ENCODE results near the gene MAD1L1.

MAD1L1 gene

GRCh38 chr7:1990001-1990670 is 242.6 kb downstream of the MAD1L1 start:
- Histone ChIP-seq H3K27me3 (replicated peaks; ENCODE audit: control insufficient read depth, insufficient read depth, low read length, poor library complexity, severe bottlenecking) (no peaks in the 10 kb centered on the region), H3K4me1 (ENCODE audit: control insufficient read depth, insufficient read depth, low read length, poor library complexity, severe bottlenecking) (peaks cover 19% of the 10 kb centered on the region), H3K4me3 (ENCODE audit: insufficient read depth, low read depth, low read length, poor library complexity, severe bottlenecking) (no peak overlapping the region), H3K27ac (ENCODE audit: insufficient read depth, low read length, poor library complexity, severe bottlenecking) (no peak overlapping the region), H3K9me3 (ENCODE audit: control insufficient read depth, low read length) (no peaks in the 10 kb centered on the region), H3K36me3 (ENCODE audit: control insufficient read depth, insufficient read depth, low read length) (no peaks in the 10 kb centered on the region)
- no peak for DNase-seq

DNA sequence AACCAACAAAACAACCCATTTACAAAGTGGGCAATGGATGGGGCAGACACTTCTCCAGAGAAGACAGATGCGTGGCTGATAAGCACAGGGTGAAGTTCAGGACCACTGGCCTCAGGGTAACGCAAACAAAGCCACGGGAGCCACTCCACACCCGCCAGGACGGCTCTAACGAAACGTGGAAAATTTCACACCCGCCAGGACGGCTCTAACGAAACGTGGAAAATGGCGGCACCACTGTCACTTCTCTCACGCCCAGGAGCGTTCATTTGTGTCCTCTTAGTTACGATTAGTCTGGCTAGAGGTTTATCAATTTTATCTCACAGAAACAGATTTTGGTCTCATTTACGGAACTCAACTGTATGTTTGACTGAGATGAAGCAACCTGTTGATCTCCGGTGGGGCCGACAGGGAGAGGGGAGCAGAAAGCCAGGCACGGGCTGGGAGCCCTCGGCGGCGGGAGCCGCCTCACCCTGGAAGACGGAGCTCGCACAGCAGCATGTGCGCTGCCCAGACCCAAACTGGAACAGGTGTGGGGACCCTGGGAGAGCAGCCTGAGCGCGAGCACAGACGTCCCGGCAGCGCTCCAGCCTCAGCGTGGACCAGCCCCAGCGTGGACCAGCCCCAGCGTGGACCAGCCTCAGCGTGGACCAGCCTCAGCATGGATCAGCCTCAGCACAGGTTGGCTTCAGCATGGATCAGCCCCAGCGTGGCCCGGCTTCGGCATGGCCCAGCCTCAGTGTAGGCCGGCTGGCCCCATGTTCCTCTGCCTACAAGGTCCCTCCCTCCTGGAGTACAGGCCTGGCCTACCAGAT is 243.5 kb downstream of the MAD1L1 start:
- Histone ChIP-seq H3K27me3 (replicated peaks; ENCODE audit: control insufficient read depth, insufficient read depth, low read length, poor library complexity, severe bottlenecking) (no peaks in the 10 kb centered on the region), H3K36me3 (ENCODE audit: control insufficient read depth, insufficient read depth, low read length) (no peaks in the 10 kb centered on the region), H3K4me3 (ENCODE audit: insufficient read depth, low read depth, low read length, poor library complexity, severe bottlenecking) (no peak overlapping the region), H3K27ac (ENCODE audit: insufficient read depth, low read length, poor library complexity, severe bottlenecking) (no peak overlapping the region), H3K4me1 (ENCODE audit: control insufficient read depth, insufficient read depth, low read length, poor library complexity, severe bottlenecking) (peaks cover 19% of the 10 kb centered on the region), H3K9me3 (ENCODE audit: control insufficient read depth, low read length) (no peaks in the 10 kb centered on the region)
- no peak for DNase-seq

GRCh38 chr7:1988533-1988930 is 244.2 kb downstream of the MAD1L1 start:
- H3K27ac ChIP-seq (ENCODE audit: insufficient read depth, low read length, poor library complexity, severe bottlenecking), result no peak overlapping the region
- no peaks in the 10 kb centered on the region for H3K27me3 ChIP-seq (replicated peaks; ENCODE audit: control insufficient read depth, insufficient read depth, low read length, poor library complexity, severe bottlenecking)
- no peak for DNase-seq
- no peaks in the 10 kb centered on the region for H3K36me3 ChIP-seq (ENCODE audit: control insufficient read depth, insufficient read depth, low read length)
- no peaks in the 10 kb centered on the region for H3K9me3 ChIP-seq (ENCODE audit: control insufficient read depth, low read length)
- no peak overlapping the region for H3K4me3 ChIP-seq (ENCODE audit: insufficient read depth, low read depth, low read length, poor library complexity, severe bottlenecking)
- H3K4me1 ChIP-seq (ENCODE audit: control insufficient read depth, insufficient read depth, low read length, poor library complexity, severe bottlenecking), result peaks cover 19% of the 10 kb centered on the region

GRCh38 chr7:1987591-1988532 is 244.9 kb downstream of the MAD1L1 start:
- H3K4me3 ChIP-seq (ENCODE audit: insufficient read depth, low read depth, low read length, poor library complexity, severe bottlenecking), result no peak overlapping the region
- H3K9me3 ChIP-seq (ENCODE audit: control insufficient read depth, low read length), result no peaks in the 10 kb centered on the region
- DNase-seq, result no peak
- no peak overlapping the region for H3K27ac ChIP-seq (ENCODE audit: insufficient read depth, low read length, poor library complexity, severe bottlenecking)
- peaks cover 19% of the 10 kb centered on the region for H3K4me1 ChIP-seq (ENCODE audit: control insufficient read depth, insufficient read depth, low read length, poor library complexity, severe bottlenecking)
- no peaks in the 10 kb centered on the region for H3K27me3 ChIP-seq (replicated peaks; ENCODE audit: control insufficient read depth, insufficient read depth, low read length, poor library complexity, severe bottlenecking)
- no peaks in the 10 kb centered on the region for H3K36me3 ChIP-seq (ENCODE audit: control insufficient read depth, insufficient read depth, low read length)

GRCh38 chr7:1987084-1987535 is 245.6 kb downstream of the MAD1L1 start:
- no peak overlapping the region for H3K27ac ChIP-seq (ENCODE audit: insufficient read depth, low read length, poor library complexity, severe bottlenecking)
- H3K4me1 ChIP-seq (ENCODE audit: control insufficient read depth, insufficient read depth, low read length, poor library complexity, severe bottlenecking), result peaks cover 19% of the 10 kb centered on the region
- H3K27me3 ChIP-seq (replicated peaks; ENCODE audit: control insufficient read depth, insufficient read depth, low read length, poor library complexity, severe bottlenecking), result no peaks in the 10 kb centered on the region
- no peaks in the 10 kb centered on the region for H3K36me3 ChIP-seq (ENCODE audit: control insufficient read depth, insufficient read depth, low read length)
- DNase-seq, result no peak
- no peaks in the 10 kb centered on the region for H3K9me3 ChIP-seq (ENCODE audit: control insufficient read depth, low read length)
- H3K4me3 ChIP-seq (ENCODE audit: insufficient read depth, low read depth, low read length, poor library complexity, severe bottlenecking), result no peak overlapping the region

DNA sequence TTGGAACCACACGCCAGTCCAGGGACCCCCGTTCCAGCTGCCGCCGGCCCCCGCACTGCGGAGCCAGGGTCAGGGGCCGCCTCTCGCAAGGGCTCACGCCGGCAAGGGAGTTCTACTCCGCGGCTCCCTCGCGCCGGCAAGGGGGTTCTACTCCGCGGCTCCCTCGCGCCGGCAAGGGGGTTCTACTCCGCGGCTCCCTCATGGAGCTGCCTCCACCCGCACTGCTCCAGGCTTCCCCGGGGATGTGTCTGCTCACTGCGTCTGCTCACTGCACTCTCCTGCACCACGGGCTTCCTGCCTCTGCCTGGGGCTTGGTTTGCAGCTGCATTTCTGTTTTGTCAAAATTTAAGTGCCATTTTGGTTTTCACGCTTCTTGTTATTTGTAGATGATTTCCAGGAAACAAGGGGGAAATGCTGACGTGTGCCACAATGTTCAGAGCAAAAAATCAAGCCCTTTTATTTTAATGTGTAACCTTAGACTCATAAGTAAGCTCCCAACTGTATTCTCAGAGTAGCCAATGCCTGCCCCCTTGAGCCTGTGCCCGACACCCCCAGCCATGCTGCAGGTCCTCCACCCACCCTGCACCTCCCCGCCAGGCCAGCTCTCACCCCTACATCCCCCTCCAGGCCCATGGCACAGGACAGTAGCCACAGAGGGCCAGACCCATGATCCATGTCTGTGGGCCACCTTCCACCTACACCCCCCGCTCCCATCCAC is 246.2 kb downstream of the MAD1L1 start:
- Histone ChIP-seq H3K4me1 (ENCODE audit: control insufficient read depth, insufficient read depth, low read length, poor library complexity, severe bottlenecking) (peaks cover 19% of the 10 kb centered on the region), H3K36me3 (ENCODE audit: control insufficient read depth, insufficient read depth, low read length) (no peaks in the 10 kb centered on the region), H3K27ac (ENCODE audit: insufficient read depth, low read length, poor library complexity, severe bottlenecking) (no peak overlapping the region), H3K9me3 (ENCODE audit: control insufficient read depth, low read length) (no peaks in the 10 kb centered on the region), H3K27me3 (replicated peaks; ENCODE audit: control insufficient read depth, insufficient read depth, low read length, poor library complexity, severe bottlenecking) (no peaks in the 10 kb centered on the region), H3K4me3 (ENCODE audit: insufficient read depth, low read depth, low read length, poor library complexity, severe bottlenecking) (no peak overlapping the region)
- DNase-seq, result no peak

GRCh38 chr7:1985936-1986335 is 246.8 kb downstream of the MAD1L1 start:
- H3K4me3 ChIP-seq (ENCODE audit: insufficient read depth, low read depth, low read length, poor library complexity, severe bottlenecking), result no peak overlapping the region
- no peak overlapping the region for H3K27ac ChIP-seq (ENCODE audit: insufficient read depth, low read length, poor library complexity, severe bottlenecking)
- H3K9me3 ChIP-seq (ENCODE audit: control insufficient read depth, low read length), result no peaks in the 10 kb centered on the region
- peaks cover 19% of the 10 kb centered on the region for H3K4me1 ChIP-seq (ENCODE audit: control insufficient read depth, insufficient read depth, low read length, poor library complexity, severe bottlenecking)
- no peaks in the 10 kb centered on the region for H3K27me3 ChIP-seq (replicated peaks; ENCODE audit: control insufficient read depth, insufficient read depth, low read length, poor library complexity, severe bottlenecking)
- DNase-seq, result no peak
- H3K36me3 ChIP-seq (ENCODE audit: control insufficient read depth, insufficient read depth, low read length), result no peaks in the 10 kb centered on the region

DNA sequence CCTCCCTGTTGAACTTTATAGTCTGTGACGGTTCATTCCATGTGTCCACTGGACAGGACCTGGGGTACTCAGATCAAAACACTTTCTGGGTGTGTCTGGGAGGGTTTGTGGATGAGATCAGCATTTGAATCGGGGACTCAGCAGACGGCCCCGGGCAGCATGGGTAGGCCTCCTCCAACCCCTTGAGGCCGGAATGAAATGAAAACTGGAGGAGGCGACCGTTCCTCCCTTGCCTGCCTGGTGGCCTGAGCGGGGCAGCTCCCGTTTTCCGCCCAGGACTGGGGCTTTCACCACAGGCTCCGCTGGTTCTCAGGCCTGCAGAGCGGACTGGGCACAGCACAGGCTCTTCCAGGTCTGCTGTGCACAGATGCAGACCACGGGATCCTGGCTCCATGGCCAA is 247.7 kb downstream of the MAD1L1 start:
- Histone ChIP-seq H3K27me3 (replicated peaks; ENCODE audit: control insufficient read depth, insufficient read depth, low read length, poor library complexity, severe bottlenecking) (no peaks in the 10 kb centered on the region), H3K9me3 (ENCODE audit: control insufficient read depth, low read length) (no peaks in the 10 kb centered on the region), H3K4me1 (ENCODE audit: control insufficient read depth, insufficient read depth, low read length, poor library complexity, severe bottlenecking) (peaks cover 19% of the 10 kb centered on the region), H3K36me3 (ENCODE audit: control insufficient read depth, insufficient read depth, low read length) (no peaks in the 10 kb centered on the region), H3K4me3 (ENCODE audit: insufficient read depth, low read depth, low read length, poor library complexity, severe bottlenecking) (no peak overlapping the region), H3K27ac (ENCODE audit: insufficient read depth, low read length, poor library complexity, severe bottlenecking) (no peak overlapping the region)
- DNase-seq, result no peak

DNA sequence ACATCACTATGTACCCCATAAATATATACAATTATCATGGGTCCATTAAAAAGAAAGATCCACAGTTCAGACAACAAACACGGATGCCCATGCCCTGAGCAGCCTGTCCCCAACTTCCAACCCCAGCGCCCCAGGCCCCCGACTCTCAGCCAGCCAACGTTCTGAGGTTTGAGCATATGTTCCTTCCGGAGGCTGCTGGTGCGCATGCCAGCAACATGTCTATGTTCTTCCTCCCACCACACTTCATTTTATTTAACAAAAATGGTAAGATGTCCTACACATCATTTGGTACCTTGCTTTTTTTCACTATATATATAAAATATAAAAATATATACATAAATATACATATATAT is 250.9 kb downstream of the MAD1L1 start:
- DNase-seq, result no peak
- H3K27me3 ChIP-seq (replicated peaks; ENCODE audit: control insufficient read depth, insufficient read depth, low read length, poor library complexity, severe bottlenecking), result no peaks in the 10 kb centered on the region
- no peak overlapping the region for H3K27ac ChIP-seq (ENCODE audit: insufficient read depth, low read length, poor library complexity, severe bottlenecking)
- H3K36me3 ChIP-seq (ENCODE audit: control insufficient read depth, insufficient read depth, low read length), result no peaks in the 10 kb centered on the region
- H3K9me3 ChIP-seq (ENCODE audit: control insufficient read depth, low read length), result no peaks in the 10 kb centered on the region
- H3K4me1 ChIP-seq (ENCODE audit: control insufficient read depth, insufficient read depth, low read length, poor library complexity, severe bottlenecking), result peaks cover 8% of the 10 kb centered on the region
- H3K4me3 ChIP-seq (ENCODE audit: insufficient read depth, low read depth, low read length, poor library complexity, severe bottlenecking), result no peak overlapping the region

Data from effector memory CD4-positive, alpha-beta T cell (primary cell).